ENCODE results near the gene CDC27.

GRCh38 chr17:47102914-47103313, 86.2 kb downstream of the CDC27 start:
- TF ChIP-seq ZNF565 (CRISPR knock-in tag; conservative IDR thresholded peaks at IDR 0.05; ENCODE audit: low read depth) = no peak
- TF ChIP-seq TOX (CRISPR knock-in tag; IDR thresholded peaks at IDR 0.05; ENCODE audit: borderline replicate concordance) = no peak
- no peak for TF ChIP-seq ESRRG (CRISPR knock-in tag; IDR thresholded peaks at IDR 0.05)
- TF ChIP-seq PPARA (CRISPR knock-in tag; IDR thresholded peaks at IDR 0.05; ENCODE audit: borderline replicate concordance) = no peak
- no peak for TF ChIP-seq ZNF8 (CRISPR knock-in tag; IDR thresholded peaks at IDR 0.05)
- no peak for TF ChIP-seq ZFP30 (CRISPR knock-in tag; IDR thresholded peaks at IDR 0.05)
- no peak for TF ChIP-seq ZFP3 (CRISPR knock-in tag; IDR thresholded peaks at IDR 0.05)
- TF ChIP-seq, protein P1, sequence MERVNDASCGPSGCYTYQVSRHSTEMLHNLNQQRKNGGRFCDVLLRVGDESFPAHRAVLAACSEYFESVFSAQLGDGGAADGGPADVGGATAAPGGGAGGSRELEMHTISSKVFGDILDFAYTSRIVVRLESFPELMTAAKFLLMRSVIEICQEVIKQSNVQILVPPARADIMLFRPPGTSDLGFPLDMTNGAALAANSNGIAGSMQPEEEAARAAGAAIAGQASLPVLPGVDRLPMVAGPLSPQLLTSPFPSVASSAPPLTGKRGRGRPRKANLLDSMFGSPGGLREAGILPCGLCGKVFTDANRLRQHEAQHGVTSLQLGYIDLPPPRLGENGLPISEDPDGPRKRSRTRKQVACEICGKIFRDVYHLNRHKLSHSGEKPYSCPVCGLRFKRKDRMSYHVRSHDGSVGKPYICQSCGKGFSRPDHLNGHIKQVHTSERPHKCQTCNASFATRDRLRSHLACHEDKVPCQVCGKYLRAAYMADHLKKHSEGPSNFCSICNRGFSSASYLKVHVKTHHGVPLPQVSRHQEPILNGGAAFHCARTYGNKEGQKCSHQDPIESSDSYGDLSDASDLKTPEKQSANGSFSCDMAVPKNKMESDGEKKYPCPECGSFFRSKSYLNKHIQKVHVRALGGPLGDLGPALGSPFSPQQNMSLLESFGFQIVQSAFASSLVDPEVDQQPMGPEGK (CRISPR knock-in tag; IDR thresholded peaks at IDR 0.05; ENCODE audit: borderline replicate concordance) = no peak
- TF ChIP-seq POU6F1 (CRISPR knock-in tag; IDR thresholded peaks at IDR 0.05; ENCODE audit: borderline replicate concordance, low read depth) = no peak
- no peak for TF ChIP-seq GLIS3 (CRISPR knock-in tag; IDR thresholded peaks at IDR 0.05)
- no peak for TF ChIP-seq ISL1 (CRISPR knock-in tag; IDR thresholded peaks at IDR 0.05)
- TF ChIP-seq, protein P2, sequence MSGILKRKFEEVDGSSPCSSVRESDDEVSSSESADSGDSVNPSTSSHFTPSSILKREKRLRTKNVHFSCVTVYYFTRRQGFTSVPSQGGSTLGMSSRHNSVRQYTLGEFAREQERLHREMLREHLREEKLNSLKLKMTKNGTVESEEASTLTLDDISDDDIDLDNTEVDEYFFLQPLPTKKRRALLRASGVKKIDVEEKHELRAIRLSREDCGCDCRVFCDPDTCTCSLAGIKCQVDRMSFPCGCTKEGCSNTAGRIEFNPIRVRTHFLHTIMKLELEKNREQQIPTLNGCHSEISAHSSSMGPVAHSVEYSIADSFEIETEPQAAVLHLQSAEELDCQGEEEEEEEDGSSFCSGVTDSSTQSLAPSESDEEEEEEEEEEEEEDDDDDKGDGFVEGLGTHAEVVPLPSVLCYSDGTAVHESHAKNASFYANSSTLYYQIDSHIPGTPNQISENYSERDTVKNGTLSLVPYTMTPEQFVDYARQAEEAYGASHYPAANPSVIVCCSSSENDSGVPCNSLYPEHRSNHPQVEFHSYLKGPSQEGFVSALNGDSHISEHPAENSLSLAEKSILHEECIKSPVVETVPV (CRISPR knock-in tag; IDR thresholded peaks at IDR 0.05) = no peak
- TF ChIP-seq, protein P3, sequence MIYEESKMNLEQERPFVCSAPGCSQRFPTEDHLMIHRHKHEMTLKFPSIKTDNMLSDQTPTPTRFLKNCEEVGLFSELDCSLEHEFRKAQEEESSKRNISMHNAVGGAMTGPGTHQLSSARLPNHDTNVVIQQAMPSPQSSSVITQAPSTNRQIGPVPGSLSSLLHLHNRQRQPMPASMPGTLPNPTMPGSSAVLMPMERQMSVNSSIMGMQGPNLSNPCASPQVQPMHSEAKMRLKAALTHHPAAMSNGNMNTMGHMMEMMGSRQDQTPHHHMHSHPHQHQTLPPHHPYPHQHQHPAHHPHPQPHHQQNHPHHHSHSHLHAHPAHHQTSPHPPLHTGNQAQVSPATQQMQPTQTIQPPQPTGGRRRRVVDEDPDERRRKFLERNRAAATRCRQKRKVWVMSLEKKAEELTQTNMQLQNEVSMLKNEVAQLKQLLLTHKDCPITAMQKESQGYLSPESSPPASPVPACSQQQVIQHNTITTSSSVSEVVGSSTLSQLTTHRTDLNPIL (CRISPR knock-in tag; IDR thresholded peaks at IDR 0.05; ENCODE audit: low read depth) = no peak
- no peak for TF ChIP-seq BACH2 (CRISPR knock-in tag; IDR thresholded peaks at IDR 0.05; ENCODE audit: borderline replicate concordance)
